Stimulated activated naive CD4-positive, alpha-beta T cell (primary cell): ENCODE results near the gene SAFB.
A peak's percentile ranks its signal among the peaks of the same experiment; 100 is the strongest.
"Not testable (repeated sequence)": the region's sequence is repeated elsewhere in the genome, so short reads cannot be mapped to it uniquely, and the experiment has no call there.

Source experiments
- DNase-seq, 6 experiments: peaks; one replicate each; lab custom pipeline; 2025; lab: John Stamatoyannopoulos, UW

SAFB gene

GRCh38 chr19:5595129-5595528, 27.8 kb upstream of the SAFB start:
- no peak for DNase-seq

DNA sequence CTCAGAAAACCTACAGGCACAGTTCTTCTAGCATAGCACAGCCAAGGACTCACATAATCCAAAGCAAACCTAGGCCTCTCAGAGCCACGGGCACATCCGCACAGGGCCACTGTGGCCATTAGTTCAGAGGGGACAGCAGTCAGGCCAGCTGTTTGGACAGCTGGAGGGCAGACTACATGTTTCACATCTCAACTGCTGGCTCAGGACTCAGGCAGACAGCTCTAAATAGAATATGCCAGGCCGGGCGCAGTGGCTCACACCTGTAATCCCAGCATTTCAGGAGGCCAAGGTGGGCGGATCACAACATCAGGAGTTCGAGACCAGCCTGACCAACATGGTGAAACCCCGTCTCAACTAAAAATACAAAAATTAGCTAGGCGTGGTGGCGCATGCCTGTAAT, 27.1 kb upstream of the SAFB start:
- DNase-seq = no peak

DNA sequence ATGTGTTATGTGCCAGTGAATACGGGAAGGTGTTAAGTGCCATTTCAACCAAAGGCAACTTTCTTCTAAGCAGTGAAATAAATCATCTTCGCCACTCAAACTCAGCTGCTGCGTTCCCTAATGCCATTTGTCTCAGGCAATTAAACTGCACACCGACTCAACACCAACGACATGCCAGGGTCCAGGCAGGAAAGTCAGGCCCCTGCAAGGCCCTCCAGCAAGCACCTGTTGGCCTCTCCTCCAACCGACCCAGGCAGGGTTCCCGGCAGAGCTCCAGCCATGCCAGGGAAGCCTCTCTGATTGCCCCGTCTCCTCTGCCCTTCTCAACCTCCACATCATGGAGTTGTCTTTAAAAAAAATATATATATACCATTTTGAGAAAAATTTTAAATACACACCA, 22.1 kb upstream of the SAFB start:
- DNase-seq = no peak

DNA sequence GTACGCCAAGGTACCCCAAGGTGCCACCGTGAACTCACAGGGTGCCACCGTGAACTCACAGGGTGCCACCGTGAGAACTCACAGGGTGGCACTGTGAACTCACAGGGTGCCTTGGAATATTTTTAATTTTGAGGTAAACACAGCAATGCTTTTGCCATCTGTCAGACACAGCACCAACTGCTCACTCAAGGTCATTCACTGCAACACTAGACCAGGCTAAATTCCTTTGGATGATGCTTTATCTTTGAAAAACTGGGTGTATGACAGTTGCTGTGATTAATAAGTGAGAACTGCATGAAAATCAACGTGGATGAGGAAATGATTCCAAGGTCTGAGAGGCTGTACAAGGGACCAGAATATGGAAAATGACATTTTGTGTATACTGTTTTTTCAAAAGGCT, 19.3 kb upstream of the SAFB start:
- no peak for DNase-seq

DNA sequence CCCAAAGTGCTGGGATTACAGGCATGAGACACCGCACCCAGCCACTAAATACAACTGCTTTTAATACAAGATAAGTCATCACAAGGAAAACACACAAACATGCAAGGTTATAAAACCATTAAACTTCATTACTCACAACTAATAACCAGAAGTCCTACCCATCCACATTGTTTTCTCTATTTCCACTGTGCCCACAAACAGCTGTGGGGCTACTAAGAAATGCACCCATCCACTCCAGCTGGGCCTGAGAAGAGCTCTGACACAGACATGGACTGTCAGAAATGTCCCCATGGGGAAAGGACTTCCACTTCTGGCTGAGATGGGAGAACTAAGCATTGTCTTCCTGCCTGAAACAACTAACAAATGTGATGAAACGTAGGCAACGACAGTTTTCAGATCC, 17.5 kb upstream of the SAFB start:
- no peak for DNase-seq

- DNase-seq = no peak
These were observed 15.3 kb upstream of the SAFB start for GRCh38 chr19:5607318-5608275.

GRCh38 chr19:5608291-5608690, 14.6 kb upstream of the SAFB start:
- DNase-seq = no peak

DNA sequence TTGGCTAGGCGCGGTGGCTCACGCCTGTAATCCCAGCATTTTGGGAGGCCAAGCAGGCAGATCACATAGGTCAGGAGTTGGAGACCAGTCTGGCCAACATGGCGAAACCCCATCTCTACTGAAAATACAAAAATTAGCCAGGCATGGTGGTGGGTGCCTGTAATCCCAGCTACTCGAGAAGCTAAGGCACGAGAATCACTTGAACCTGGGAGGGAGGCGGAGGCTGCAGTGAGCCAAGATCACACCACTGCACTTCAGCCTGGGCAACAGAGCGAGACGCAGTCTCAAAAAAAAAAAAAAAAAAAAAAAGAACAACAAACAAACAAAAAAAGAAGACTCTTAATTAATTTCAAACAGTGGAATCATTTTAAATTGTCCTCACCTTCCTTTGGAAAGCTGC, 14.1 kb upstream of the SAFB start:
- not testable (repeated sequence) for DNase-seq

DNA sequence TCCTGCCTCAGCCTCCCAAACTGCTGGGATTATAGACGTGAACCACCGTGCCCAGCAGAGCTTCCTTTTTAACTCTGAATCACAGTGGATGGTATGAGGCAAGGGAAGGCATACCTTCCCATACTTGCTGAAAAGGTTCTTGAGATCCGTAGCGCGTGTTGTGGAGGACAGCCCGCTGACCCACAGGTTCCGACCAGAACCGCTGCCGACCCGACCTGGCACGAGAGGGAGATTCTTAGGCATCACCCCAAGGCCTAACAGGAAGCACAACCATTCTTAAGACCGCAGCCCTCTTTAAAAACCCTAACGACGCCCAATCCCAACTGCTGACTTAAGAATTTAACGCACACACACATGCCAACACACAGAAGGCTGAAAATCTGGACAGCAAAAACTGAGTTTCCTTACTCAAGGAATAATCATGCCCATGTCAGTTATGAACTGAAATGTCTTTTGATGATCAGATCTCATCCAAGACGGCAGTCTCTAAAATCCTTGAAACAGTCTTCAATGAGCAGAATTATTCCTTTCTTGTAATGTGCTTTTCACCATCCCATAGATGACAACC, 12.9 kb upstream of the SAFB start:
- no peak for DNase-seq

DNA sequence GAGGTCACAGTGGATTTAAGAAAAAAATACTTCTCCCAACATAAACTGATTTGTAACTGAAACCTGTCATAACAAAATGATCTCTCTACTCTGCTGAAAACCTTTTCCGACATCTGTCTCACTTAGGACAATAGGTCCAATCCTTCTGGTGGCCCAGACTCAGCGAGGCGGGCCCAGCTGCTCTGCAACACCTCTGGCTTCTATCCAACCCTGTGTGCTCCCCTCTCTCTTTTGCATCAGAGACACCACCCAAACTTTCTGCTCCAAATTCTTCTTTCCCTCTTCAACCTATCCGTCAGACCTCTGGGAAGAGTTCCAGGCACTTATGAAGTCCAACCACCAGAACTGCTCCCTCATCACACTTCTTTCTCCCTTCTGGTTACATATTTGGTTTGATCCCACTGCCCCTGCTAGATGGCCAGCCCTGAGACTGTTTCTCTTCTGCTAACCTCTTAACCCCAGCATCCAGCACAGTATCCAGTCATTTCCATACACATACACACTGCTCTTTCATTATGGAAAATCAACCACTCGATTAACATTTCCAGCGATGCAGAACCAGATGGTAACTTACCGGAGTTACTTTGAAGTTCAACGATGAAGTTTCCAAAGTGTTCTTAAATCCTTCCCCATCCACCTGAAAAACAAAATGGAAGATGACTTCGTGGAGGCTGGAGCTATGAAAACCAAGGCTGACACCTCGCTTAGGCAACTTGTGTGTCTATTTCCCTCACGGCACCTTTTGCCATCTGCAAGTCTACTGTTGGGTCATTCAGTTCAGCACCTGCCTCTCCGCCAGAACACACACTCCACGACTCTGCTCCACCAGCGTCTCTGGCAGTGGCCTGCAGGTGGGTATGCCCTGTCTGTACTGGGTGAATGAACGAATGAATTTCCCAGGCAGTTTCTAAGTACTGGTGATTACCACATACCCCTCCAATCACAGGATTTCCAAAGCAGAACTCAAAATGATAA, 9.7 kb upstream of the SAFB start:
- DNase-seq = no peak

DNA sequence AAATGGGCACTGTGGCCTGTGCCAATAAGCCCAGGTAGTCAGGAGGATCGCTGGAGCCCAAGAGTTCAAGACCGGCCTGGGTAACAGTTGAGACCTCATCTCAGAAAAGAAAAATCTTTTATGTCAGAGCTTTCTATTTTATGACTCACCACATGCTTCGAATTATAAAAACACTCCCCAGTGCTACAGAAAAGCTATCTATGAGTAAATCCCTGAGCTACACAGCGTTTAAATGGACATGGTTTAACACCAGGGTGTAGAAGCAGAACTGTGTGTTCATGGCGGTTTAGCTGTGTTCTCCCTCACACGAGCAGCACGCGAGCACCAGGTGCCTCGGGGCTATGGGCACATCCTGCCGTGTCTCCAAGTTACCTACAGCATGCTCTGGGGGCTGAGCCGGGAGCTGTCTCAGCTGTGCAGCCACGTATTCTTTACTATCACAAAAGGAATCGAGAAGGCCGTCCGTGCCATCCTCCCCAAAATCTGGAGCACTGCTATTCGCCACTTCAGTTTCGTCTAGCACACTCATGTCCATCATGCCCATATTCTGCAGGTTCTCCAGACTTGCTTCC, 7.0 kb upstream of the SAFB start:
- DNase-seq = no peak

- no peak for DNase-seq
These were observed 5.8 kb upstream of the SAFB start for GRCh38 chr19:5617080-5617479.

- no peak for DNase-seq
These were observed 4.3 kb upstream of the SAFB start for GRCh38 chr19:5618591-5618990.

- no peak for DNase-seq
These were observed 2.9 kb upstream of the SAFB start for GRCh38 chr19:5619946-5620345.

- no peak for DNase-seq
These were observed 1.5 kb upstream of the SAFB start for GRCh38 chr19:5621311-5621944.

- peak in 2 of 6 experiments; percentile 25 to 37 for DNase-seq
These were observed 878 bp upstream of the SAFB start for GRCh38 chr19:5621945-5622464.

DNA sequence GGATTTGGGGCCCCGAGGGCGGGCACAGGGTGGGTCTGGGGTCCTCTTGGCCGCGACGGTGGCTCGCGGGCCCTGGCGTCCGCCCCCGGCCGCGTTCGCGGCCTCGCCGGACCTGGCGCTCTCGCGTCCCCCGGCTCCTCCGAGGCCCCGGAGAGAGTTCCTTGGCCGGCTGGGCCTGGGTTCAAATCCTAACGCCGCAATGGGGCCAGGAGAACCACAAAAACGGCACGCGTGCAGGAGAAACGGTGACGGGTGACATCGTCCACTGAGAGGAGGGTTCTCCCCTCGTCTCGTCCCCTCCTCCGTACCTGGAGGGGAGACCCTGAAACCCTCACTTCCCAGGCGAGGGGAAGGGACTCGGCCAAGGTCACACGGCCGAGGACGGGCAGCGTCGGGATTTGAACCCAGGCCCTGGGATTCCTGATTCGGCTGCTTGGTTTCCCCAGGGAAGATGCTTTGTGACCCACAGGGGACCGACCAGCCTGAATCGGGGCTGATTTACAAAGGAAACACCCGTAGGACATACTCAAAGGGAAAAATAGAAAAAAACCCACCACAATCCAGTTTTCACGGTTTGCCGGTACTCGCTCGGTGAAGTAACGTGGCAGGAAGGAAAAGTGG, 624 bp downstream of the SAFB start:
- peak in 4 of 6 experiments; percentile 23 to 68 (median 44) for DNase-seq

DNA sequence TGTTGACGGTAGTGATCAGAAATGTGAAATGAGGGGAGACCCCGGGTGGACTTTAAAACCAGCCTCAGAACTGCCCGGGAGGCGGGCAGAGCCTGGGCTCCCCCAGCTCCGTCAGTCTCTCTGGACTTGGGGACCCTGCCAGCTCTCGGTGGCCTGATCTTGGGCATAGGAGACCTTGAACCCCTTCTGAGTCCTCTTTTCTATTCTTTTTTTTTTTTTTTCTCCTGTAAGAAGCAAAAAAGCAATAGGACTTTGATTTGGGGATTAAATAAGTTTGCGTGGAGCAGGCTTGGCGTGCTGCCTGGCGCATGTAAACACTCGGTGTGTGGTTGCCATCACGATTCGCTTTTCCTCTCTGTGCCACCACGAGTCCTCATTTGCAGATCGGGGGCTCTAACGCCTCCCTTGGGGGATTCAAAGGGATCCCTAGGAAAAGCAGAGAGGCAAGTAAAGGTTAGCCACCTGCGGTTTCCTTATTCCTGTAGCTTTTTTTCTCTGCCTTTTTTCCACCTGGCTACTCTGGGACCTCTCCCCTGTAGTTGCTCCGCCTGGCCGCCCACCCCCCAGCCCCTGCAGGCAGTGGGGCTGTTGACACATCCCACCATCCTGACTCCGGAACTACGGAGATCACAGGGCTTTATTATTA, 1.3 kb downstream of the SAFB start:
- peak in 2 of 6 experiments; percentile 13 to 50 for DNase-seq

GRCh38 chr19:5624741-5625278, 1.9 kb downstream of the SAFB start:
- no peak for DNase-seq

GRCh38 chr19:5625641-5626040, 2.8 kb downstream of the SAFB start:
- no peak for DNase-seq
